Hepatocyte (in vitro differentiated cells): ENCODE data around the gene CD248.

Experiments used
- EZH2 ChIP-seq: fragments of 200-600 bp; sonication (generic); IDR thresholded peaks from 2 replicates; pipeline ENCODE4 v1.6.1; 2016; ENCODE audit warnings: antibody characterized with exemption, mild to moderate bottlenecking, borderline replicate concordance
- EZH2phosphoT487 ChIP-seq: fragments of 200-600 bp; sonication (generic); IDR thresholded peaks from one replicate; pipeline ENCODE4 v1.6.1; 2018; ENCODE audit warnings: antibody characterized with exemption, mild to moderate bottlenecking, low read depth, moderate library complexity; ENCODE audit not compliant: unreplicated experiment, severe bottlenecking

- no peak for TF ChIP-seq EZH2
- no peak for TF ChIP-seq EZH2phosphoT487
Measured at GRCh38 chr11:66339162-66339675, 22.4 kb upstream of the CD248 start.
